ENCODE results near the gene FUT1. TPM values are rescaled to one million over a fixed set of nuclear protein-coding genes. Genes with fewer than 3 reads are reported as not detected.
"Not testable (repeated sequence)": the region's sequence is repeated elsewhere in the genome, so short reads cannot be mapped to it uniquely, and the experiment has no call there.

FUT1 gene
- total RNA-seq, 2 experiments from 2014 or later: 0.03 TPM; not detected in 1

DNA sequence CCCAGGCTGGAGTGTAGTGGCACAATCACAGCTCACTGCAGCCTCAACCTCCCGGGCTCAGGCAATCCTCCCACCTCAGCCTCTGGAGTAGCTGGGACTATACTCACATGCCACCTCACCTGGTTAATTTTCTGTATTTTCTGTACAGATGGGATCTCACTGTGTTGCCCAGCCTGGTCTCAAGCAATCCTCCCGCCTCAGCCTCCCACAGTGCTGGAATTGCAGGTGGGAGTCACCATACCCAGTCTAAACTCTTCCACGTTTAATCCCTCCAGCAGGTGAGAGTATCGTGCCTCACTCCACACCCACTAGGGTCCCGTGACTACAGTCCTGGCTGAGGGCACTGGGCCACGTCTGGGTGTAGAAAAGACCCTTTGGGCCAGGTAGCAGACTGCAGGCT is 41.9 kb upstream of the FUT1 start:
- Histone ChIP-seq H3K36me3 (ENCODE audit: insufficient read depth, low read length) (no peaks in the 10 kb centered on the region), H3K4me1 (ENCODE audit: insufficient read depth, low read length, poor library complexity, severe bottlenecking) (peaks cover 5% of the 10 kb centered on the region), H3K9me3 (ENCODE audit: low read length) (no peaks in the 10 kb centered on the region), H3K4me3 (ENCODE audit: low read depth, low read length, poor library complexity, severe bottlenecking) (no peak overlapping the region), H3K9me2 (ENCODE audit: insufficient read depth, low read length) (no peaks in the 10 kb centered on the region), H3K79me2 (ENCODE audit: insufficient read depth, low read depth, low read length) (no peaks in the 10 kb centered on the region), H2AFZ (ENCODE audit: low read length) (no peak overlapping the region), H3K27ac (ENCODE audit: low read depth, low read length, poor library complexity, severe bottlenecking) (no peak overlapping the region), H3K4me2 (ENCODE audit: low read length) (no peak overlapping the region), H4K20me1 (ENCODE audit: insufficient read depth, low read length) (no peaks in the 10 kb centered on the region)
- CTCF ChIA-PET (ENCODE audit: unreplicated experiment): no interaction called here
- no TSS peak for BruUV-seq (replicated peaks)
- no peak for TF ChIP-seq EZH2phosphoT487 (IDR thresholded peaks at IDR 0.05; ENCODE audit: borderline replicate concordance, low read depth, low read length)
- TF ChIP-seq, protein P1, sequence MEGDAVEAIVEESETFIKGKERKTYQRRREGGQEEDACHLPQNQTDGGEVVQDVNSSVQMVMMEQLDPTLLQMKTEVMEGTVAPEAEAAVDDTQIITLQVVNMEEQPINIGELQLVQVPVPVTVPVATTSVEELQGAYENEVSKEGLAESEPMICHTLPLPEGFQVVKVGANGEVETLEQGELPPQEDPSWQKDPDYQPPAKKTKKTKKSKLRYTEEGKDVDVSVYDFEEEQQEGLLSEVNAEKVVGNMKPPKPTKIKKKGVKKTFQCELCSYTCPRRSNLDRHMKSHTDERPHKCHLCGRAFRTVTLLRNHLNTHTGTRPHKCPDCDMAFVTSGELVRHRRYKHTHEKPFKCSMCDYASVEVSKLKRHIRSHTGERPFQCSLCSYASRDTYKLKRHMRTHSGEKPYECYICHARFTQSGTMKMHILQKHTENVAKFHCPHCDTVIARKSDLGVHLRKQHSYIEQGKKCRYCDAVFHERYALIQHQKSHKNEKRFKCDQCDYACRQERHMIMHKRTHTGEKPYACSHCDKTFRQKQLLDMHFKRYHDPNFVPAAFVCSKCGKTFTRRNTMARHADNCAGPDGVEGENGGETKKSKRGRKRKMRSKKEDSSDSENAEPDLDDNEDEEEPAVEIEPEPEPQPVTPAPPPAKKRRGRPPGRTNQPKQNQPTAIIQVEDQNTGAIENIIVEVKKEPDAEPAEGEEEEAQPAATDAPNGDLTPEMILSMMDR (conservative IDR thresholded peaks at IDR 0.05; ENCODE audit: low read length): no peak
- intact Hi-C loops (cut with micrococcal nuclease; ENCODE audit: unreplicated experiment): loop anchor here (2.0 kb wide), 1 partner anchor 177 kb away; no protein-coding TSS in a partner anchor
- no peak for DNase-seq (ENCODE audit: low spot score)
- POLR2A ChIA-PET: no interaction called here

DNA sequence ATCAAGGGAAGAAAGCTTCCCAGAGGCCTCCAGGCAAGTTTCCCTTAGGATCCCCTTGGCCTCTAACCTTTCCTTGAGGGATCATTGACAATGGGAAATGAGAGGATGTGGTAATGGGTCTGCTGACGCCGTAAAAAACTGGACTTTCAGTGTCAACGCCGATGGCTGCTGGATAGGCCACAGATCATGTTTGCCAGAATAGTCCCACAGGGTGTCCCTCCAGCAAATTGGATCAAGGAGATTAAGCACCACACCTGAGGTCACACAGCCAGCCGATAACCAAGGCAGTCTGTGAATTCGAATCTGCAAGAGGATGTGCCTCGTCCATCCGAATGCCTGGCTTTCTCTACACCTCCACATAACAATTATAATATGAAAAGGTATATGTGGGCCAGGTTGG is 40.8 kb upstream of the FUT1 start:
- H3K36me3 ChIP-seq (ENCODE audit: insufficient read depth, low read length): no peaks in the 10 kb centered on the region
- H3K9me2 ChIP-seq (ENCODE audit: insufficient read depth, low read length): no peaks in the 10 kb centered on the region
- no peak overlapping the region for H3K27ac ChIP-seq (ENCODE audit: low read depth, low read length, poor library complexity, severe bottlenecking)
- H4K20me1 ChIP-seq (ENCODE audit: insufficient read depth, low read length): no peaks in the 10 kb centered on the region
- H3K4me2 ChIP-seq (ENCODE audit: low read length): no peak overlapping the region
- BruUV-seq (replicated peaks): no TSS peak
- no peak for DNase-seq (ENCODE audit: low spot score)
- no peaks in the 10 kb centered on the region for H3K9me3 ChIP-seq (ENCODE audit: low read length)
- no peak overlapping the region for H2AFZ ChIP-seq (ENCODE audit: low read length)
- H3K79me2 ChIP-seq (ENCODE audit: insufficient read depth, low read depth, low read length): no peaks in the 10 kb centered on the region
- intact Hi-C loops (cut with micrococcal nuclease; ENCODE audit: unreplicated experiment): no loop called here
- no peak for TF ChIP-seq EZH2phosphoT487 (IDR thresholded peaks at IDR 0.05; ENCODE audit: borderline replicate concordance, low read depth, low read length)
- TF ChIP-seq, protein P1 (conservative IDR thresholded peaks at IDR 0.05; ENCODE audit: low read length): no peak
- peaks cover 5% of the 10 kb centered on the region for H3K4me1 ChIP-seq (ENCODE audit: insufficient read depth, low read length, poor library complexity, severe bottlenecking)
- CTCF ChIA-PET (ENCODE audit: unreplicated experiment): no interaction called here
- no peak overlapping the region for H3K4me3 ChIP-seq (ENCODE audit: low read depth, low read length, poor library complexity, severe bottlenecking)
- POLR2A ChIA-PET: no interaction called here

DNA sequence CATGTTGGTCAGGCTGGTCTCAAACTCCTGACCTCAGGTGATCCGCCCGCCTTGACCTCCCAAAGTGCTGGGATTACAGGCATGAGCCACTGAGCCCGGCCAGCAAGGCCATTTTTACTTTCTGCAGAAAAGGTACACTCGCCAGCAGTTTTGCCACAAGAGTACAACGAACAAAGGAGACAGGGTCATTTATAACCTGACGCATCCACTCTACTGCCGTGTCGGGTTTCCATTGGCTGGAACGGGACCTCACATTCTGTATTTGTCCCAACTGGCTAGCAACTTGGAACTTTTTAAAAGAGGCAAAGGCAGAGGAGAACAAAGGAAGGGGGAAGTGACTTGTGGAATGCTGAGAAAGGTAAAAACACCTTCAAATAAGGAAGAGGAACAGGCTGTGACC is 34.9 kb upstream of the FUT1 start:
- CTCF ChIA-PET (ENCODE audit: unreplicated experiment): interaction anchor here (1.6 kb wide), 1 partner anchor 183 kb away, joined by 4 read pairs; no protein-coding TSS in a partner anchor
- H4K20me1 ChIP-seq (ENCODE audit: insufficient read depth, low read length); POLR2A ChIA-PET; H3K36me3 ChIP-seq (ENCODE audit: insufficient read depth, low read length); H3K4me3 ChIP-seq (ENCODE audit: low read depth, low read length, poor library complexity, severe bottlenecking); intact Hi-C loops (cut with micrococcal nuclease; ENCODE audit: unreplicated experiment); H3K9me3 ChIP-seq (ENCODE audit: low read length); H3K4me1 ChIP-seq (ENCODE audit: insufficient read depth, low read length, poor library complexity, severe bottlenecking); H3K9me2 ChIP-seq (ENCODE audit: insufficient read depth, low read length); H3K79me2 ChIP-seq (ENCODE audit: insufficient read depth, low read depth, low read length); BruUV-seq (replicated peaks); DNase-seq (ENCODE audit: low spot score); H3K27ac ChIP-seq (ENCODE audit: low read depth, low read length, poor library complexity, severe bottlenecking); H3K4me2 ChIP-seq (ENCODE audit: low read length): not testable (repeated sequence)
- peak overlapping the region; percentile 72; the same call in 1 of the 2 replicates for H2AFZ ChIP-seq (ENCODE audit: low read length)

DNA sequence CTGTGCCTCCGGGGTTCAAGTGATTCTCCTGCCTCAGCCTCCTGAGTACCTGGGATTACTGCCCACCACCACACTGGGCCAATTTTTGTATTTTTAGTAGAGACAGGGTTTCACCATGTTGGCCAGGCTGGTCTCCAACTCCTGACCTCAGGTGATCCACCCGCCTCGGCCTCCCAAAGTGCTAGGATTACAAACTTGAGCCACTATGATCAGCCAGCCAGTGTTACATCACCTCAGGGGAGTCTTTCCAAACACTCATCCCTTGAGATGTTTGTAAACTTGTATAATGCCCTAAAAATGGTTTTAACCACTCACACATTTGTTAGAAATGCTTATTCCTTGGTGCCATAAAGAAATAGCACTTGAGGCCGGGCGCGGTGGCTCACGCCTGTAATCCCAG is 34.0 kb upstream of the FUT1 start:
- intact Hi-C loops (cut with micrococcal nuclease; ENCODE audit: unreplicated experiment); H2AFZ ChIP-seq (ENCODE audit: low read length); DNase-seq (ENCODE audit: low spot score); CTCF ChIA-PET (ENCODE audit: unreplicated experiment); H3K79me2 ChIP-seq (ENCODE audit: insufficient read depth, low read depth, low read length); BruUV-seq (replicated peaks); H3K4me2 ChIP-seq (ENCODE audit: low read length); H3K27ac ChIP-seq (ENCODE audit: low read depth, low read length, poor library complexity, severe bottlenecking); H3K9me3 ChIP-seq (ENCODE audit: low read length); H3K9me2 ChIP-seq (ENCODE audit: insufficient read depth, low read length); H3K4me1 ChIP-seq (ENCODE audit: insufficient read depth, low read length, poor library complexity, severe bottlenecking); H4K20me1 ChIP-seq (ENCODE audit: insufficient read depth, low read length); H3K36me3 ChIP-seq (ENCODE audit: insufficient read depth, low read length); POLR2A ChIA-PET; H3K4me3 ChIP-seq (ENCODE audit: low read depth, low read length, poor library complexity, severe bottlenecking): not testable (repeated sequence)
